ENCODE measurements around the gene GRHL3.

The GRHL3 gene

DNA sequence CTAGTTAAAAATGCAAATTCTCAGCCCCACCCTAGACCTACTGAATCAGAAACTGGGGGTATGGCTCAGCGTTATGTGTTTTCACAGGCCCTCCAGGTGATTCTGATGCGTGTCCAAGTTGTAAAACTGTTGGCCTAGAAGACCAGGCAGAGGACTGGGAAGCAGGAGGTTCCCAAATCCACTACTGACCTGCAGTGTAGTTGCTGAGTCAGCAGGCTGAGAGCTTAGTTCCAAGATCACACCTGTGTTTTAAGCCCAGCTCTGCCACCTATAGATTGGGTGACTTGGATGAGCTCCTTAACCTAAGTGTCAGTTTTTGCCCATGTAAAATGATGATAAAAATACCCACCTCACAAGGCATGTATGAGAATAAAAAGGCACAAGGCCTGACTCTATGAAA, 4.1 kb downstream of the GRHL3 start:
- Histone ChIP-seq H2AFZ (ENCODE audit: low read length) (no peak overlapping the region), H3K36me3 (ENCODE audit: insufficient read depth, low read length) (no peaks in the 10 kb centered on the region), H3K9ac (ENCODE audit: low read length) (no peak overlapping the region), H3K9me2 (ENCODE audit: low read depth, low read length) (no peaks in the 10 kb centered on the region), H3K9me3 (ENCODE audit: low read length) (no peaks in the 10 kb centered on the region), H3K79me2 (ENCODE audit: insufficient read depth, low read length) (no peaks in the 10 kb centered on the region), H4K20me1 (ENCODE audit: insufficient read depth, low read length) (no peaks in the 10 kb centered on the region), H3K4me1 (ENCODE audit: insufficient read depth, low read length, severe bottlenecking) (peaks cover 26% of the 10 kb centered on the region), H3K4me3 (ENCODE audit: low read depth, low read length, poor library complexity, severe bottlenecking) (no peak overlapping the region), H3K27ac (ENCODE audit: low read depth, low read length, poor library complexity, severe bottlenecking) (no peak overlapping the region), H3K27me3 (ENCODE audit: insufficient read depth, low read length) (peaks cover 8% of the 10 kb centered on the region; the same call in 1 of the 2 replicates), H3F3A (ENCODE audit: insufficient read depth, low read length) (no peaks in the 10 kb centered on the region), H3K4me2 (ENCODE audit: low read length) (no peak overlapping the region)
- TF ChIP-seq, protein P1, sequence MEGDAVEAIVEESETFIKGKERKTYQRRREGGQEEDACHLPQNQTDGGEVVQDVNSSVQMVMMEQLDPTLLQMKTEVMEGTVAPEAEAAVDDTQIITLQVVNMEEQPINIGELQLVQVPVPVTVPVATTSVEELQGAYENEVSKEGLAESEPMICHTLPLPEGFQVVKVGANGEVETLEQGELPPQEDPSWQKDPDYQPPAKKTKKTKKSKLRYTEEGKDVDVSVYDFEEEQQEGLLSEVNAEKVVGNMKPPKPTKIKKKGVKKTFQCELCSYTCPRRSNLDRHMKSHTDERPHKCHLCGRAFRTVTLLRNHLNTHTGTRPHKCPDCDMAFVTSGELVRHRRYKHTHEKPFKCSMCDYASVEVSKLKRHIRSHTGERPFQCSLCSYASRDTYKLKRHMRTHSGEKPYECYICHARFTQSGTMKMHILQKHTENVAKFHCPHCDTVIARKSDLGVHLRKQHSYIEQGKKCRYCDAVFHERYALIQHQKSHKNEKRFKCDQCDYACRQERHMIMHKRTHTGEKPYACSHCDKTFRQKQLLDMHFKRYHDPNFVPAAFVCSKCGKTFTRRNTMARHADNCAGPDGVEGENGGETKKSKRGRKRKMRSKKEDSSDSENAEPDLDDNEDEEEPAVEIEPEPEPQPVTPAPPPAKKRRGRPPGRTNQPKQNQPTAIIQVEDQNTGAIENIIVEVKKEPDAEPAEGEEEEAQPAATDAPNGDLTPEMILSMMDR (IDR thresholded peaks at IDR 0.05; ENCODE audit: low read length), result no peak
- no peak for TF ChIP-seq EZH2 (IDR thresholded peaks at IDR 0.05; ENCODE audit: borderline replicate concordance, low read length)

DNA sequence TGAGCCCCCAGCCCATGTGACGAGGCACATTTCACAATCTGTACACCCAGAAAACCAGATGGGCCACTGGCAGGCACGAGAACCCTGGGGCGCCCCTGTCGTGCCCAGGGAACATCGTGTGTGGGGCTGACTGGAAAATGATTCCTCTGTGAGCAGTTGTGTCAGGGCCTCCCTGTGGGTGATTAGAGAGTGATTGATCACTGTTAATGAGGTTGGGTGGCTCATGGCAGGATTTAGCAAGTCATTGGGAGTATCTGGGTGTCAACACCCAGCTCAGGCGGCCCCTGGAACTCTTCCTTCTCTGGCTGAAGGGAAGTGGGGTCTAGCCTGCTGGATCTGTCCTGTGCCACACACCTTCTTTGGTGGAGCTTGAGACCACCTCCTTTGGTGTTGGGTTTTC, 5.7 kb downstream of the GRHL3 start:
- H2AFZ ChIP-seq (ENCODE audit: low read length), result no peak overlapping the region
- no peak overlapping the region for H3K4me3 ChIP-seq (ENCODE audit: low read depth, low read length, poor library complexity, severe bottlenecking)
- H3K9me3 ChIP-seq (ENCODE audit: low read length), result no peaks in the 10 kb centered on the region
- H3F3A ChIP-seq (ENCODE audit: insufficient read depth, low read length), result no peaks in the 10 kb centered on the region
- peaks cover 8% of the 10 kb centered on the region; the same call in 1 of the 2 replicates for H3K27me3 ChIP-seq (ENCODE audit: insufficient read depth, low read length)
- H3K9ac ChIP-seq (ENCODE audit: low read length), result no peak overlapping the region
- H3K4me2 ChIP-seq (ENCODE audit: low read length), result no peak overlapping the region
- H3K9me2 ChIP-seq (ENCODE audit: low read depth, low read length), result no peaks in the 10 kb centered on the region
- H4K20me1 ChIP-seq (ENCODE audit: insufficient read depth, low read length), result no peaks in the 10 kb centered on the region
- TF ChIP-seq, protein P1 (IDR thresholded peaks at IDR 0.05; ENCODE audit: low read length), result no peak
- no peak for TF ChIP-seq EZH2 (IDR thresholded peaks at IDR 0.05; ENCODE audit: borderline replicate concordance, low read length)
- no peak overlapping the region for H3K27ac ChIP-seq (ENCODE audit: low read depth, low read length, poor library complexity, severe bottlenecking)
- H3K4me1 ChIP-seq (ENCODE audit: insufficient read depth, low read length, severe bottlenecking), result peaks cover 20% of the 10 kb centered on the region
- H3K79me2 ChIP-seq (ENCODE audit: insufficient read depth, low read length), result no peaks in the 10 kb centered on the region
- no peaks in the 10 kb centered on the region for H3K36me3 ChIP-seq (ENCODE audit: insufficient read depth, low read length)

DNA sequence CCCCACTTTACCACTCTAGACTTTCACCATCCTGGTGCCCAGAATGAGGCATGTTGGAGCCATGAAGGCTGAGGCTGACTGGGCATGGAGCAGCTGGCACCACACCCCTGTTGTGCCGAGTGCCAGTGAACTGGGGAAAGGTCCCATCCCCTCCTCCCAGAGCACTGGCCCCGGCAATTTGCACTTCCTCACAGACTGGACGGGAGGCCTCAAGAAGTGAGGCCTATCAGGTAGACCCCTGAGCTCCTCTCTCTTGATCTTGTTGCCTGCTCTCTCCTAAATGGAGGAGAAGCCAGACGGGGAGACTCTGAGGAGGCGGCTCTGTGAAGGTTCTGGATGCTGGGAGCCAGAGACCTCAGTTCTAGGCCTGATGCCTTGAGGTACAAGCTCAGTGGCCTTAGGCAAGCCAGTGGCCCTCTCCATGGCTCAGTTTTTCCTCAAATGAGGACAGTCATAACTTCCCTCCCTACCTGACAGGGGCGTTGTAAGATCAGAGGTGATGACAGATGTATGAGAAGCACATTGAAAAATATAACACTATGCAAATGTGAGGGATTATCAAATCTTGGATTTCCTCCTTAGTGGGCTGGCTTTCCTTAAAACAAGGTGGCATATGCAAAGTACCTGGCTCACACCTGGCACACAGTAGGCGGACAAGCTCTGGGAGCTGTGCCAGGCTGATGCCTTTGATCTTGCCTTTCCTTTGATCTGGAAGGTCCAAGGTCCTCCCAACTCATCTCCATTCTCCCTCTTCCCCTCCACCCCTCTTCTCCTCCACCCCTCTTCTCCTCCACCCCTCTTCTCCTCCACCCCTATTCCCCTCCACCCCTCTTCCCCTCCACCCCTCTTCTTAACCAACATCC, 6.7 kb downstream of the GRHL3 start:
- Histone ChIP-seq H3K27me3 (ENCODE audit: insufficient read depth, low read length) (peaks cover 8% of the 10 kb centered on the region; the same call in 1 of the 2 replicates), H3K36me3 (ENCODE audit: insufficient read depth, low read length) (no peaks in the 10 kb centered on the region), H3F3A (ENCODE audit: insufficient read depth, low read length) (no peaks in the 10 kb centered on the region), H4K20me1 (ENCODE audit: insufficient read depth, low read length) (no peaks in the 10 kb centered on the region), H3K9me2 (ENCODE audit: low read depth, low read length) (no peaks in the 10 kb centered on the region), H3K4me1 (ENCODE audit: insufficient read depth, low read length, severe bottlenecking) (peaks cover 20% of the 10 kb centered on the region), H3K9me3 (ENCODE audit: low read length) (no peaks in the 10 kb centered on the region), H3K9ac (ENCODE audit: low read length) (no peak overlapping the region), H3K4me2 (ENCODE audit: low read length) (no peak overlapping the region), H3K4me3 (ENCODE audit: low read depth, low read length, poor library complexity, severe bottlenecking) (no peak overlapping the region), H2AFZ (ENCODE audit: low read length) (no peak overlapping the region), H3K79me2 (ENCODE audit: insufficient read depth, low read length) (no peaks in the 10 kb centered on the region), H3K27ac (ENCODE audit: low read depth, low read length, poor library complexity, severe bottlenecking) (no peak overlapping the region)
- TF ChIP-seq, protein P1 (IDR thresholded peaks at IDR 0.05; ENCODE audit: low read length), result no peak
- TF ChIP-seq EZH2 (IDR thresholded peaks at IDR 0.05; ENCODE audit: borderline replicate concordance, low read length), result no peak

Measured in OCI-LY1 (cell line).